ENCODE measurements around the gene SUB1.

SUB1 gene

GRCh38 chr5:32584646-32585045 lies 711 bp upstream of the SUB1 start:
- Histone ChIP-seq H3K27me3 (ENCODE audit: control insufficient read depth in 1 of 2, insufficient read depth in 2 of 2, low read length in 2 of 2) (no peaks in the 10 kb centered on the region), H3K4me1 (ENCODE audit: control insufficient read depth, insufficient read depth, low read length) (peaks cover 6% of the 10 kb centered on the region), H3K27ac (ENCODE audit: low read length) (no peak overlapping the region), H3K4me3 (ENCODE audit: low read length in 2 of 2) (peak overlapping the region in 1 of 2 donors; percentile 89), H3K36me3 (ENCODE audit: control insufficient read depth in 2 of 2, insufficient read depth in 2 of 2, low read length in 2 of 2) (peaks cover 0 to 5% of the 10 kb centered on the region in 2 donors), H3K9ac (ENCODE audit: low read length in 2 of 2) (no peak overlapping the region), H3K9me3 (ENCODE audit: control insufficient read depth in 2 of 2, low read length in 2 of 2) (peaks cover 0 to 3% of the 10 kb centered on the region in 2 donors)

GRCh38 chr5:32585122-32585445 lies 273 bp upstream of the SUB1 start:
- H3K9ac ChIP-seq (ENCODE audit: low read length in 2 of 2): no peak overlapping the region

GRCh38 chr5:32586276-32586599 lies 881 bp downstream of the SUB1 start:
- peaks cover 0 to 5% of the 10 kb centered on the region in 2 donors for H3K36me3 ChIP-seq (ENCODE audit: control insufficient read depth in 2 of 2, insufficient read depth in 2 of 2, low read length in 2 of 2)
- H3K27ac ChIP-seq (ENCODE audit: low read length): peak overlapping the region; percentile 98
- H3K27me3 ChIP-seq (ENCODE audit: control insufficient read depth in 1 of 2, insufficient read depth in 2 of 2, low read length in 2 of 2): no peaks in the 10 kb centered on the region
- H3K9me3 ChIP-seq (ENCODE audit: control insufficient read depth in 2 of 2, low read length in 2 of 2): peaks cover 0 to 3% of the 10 kb centered on the region in 2 donors
- peak overlapping the region; percentile 84 to 97 for H3K9ac ChIP-seq (ENCODE audit: low read length in 2 of 2)
- peak overlapping the region; percentile 86 to 89 for H3K4me3 ChIP-seq (ENCODE audit: low read length in 2 of 2)
- H3K4me1 ChIP-seq (ENCODE audit: control insufficient read depth, insufficient read depth, low read length): peaks cover 6% of the 10 kb centered on the region

More at GRCh38 chr5:32585122-32585445, 273 bp upstream of the SUB1 start:
- Histone ChIP-seq H3K9me3 (ENCODE audit: control insufficient read depth in 2 of 2, low read length in 2 of 2) (peaks cover 0 to 3% of the 10 kb centered on the region in 2 donors), H3K4me3 (ENCODE audit: low read length in 2 of 2) (peak overlapping the region; percentile 86 to 89), H3K4me1 (ENCODE audit: control insufficient read depth, insufficient read depth, low read length) (peaks cover 6% of the 10 kb centered on the region), H3K27me3 (ENCODE audit: control insufficient read depth in 1 of 2, insufficient read depth in 2 of 2, low read length in 2 of 2) (no peaks in the 10 kb centered on the region), H3K36me3 (ENCODE audit: control insufficient read depth in 2 of 2, insufficient read depth in 2 of 2, low read length in 2 of 2) (peaks cover 0 to 5% of the 10 kb centered on the region in 2 donors), H3K27ac (ENCODE audit: low read length) (peak overlapping the region; percentile 98)

GRCh38 chr5:32587067-32587551 lies 1.8 kb downstream of the SUB1 start:
- H3K9ac ChIP-seq (ENCODE audit: low read length in 2 of 2): no peak overlapping the region
- peaks cover 6% of the 10 kb centered on the region for H3K4me1 ChIP-seq (ENCODE audit: control insufficient read depth, insufficient read depth, low read length)
- no peak overlapping the region for H3K27ac ChIP-seq (ENCODE audit: low read length)
- no peaks in the 10 kb centered on the region for H3K27me3 ChIP-seq (ENCODE audit: control insufficient read depth in 1 of 2, insufficient read depth in 2 of 2, low read length in 2 of 2)
- peak overlapping the region; percentile 86 to 89 for H3K4me3 ChIP-seq (ENCODE audit: low read length in 2 of 2)
- H3K36me3 ChIP-seq (ENCODE audit: control insufficient read depth in 2 of 2, insufficient read depth in 2 of 2, low read length in 2 of 2): peaks cover 7 to 9% of the 10 kb centered on the region in 2 donors
- H3K9me3 ChIP-seq (ENCODE audit: control insufficient read depth in 2 of 2, low read length in 2 of 2): peaks cover 0 to 3% of the 10 kb centered on the region in 2 donors

- H3K36me3 ChIP-seq (ENCODE audit: control insufficient read depth in 2 of 2, insufficient read depth in 2 of 2, low read length in 2 of 2): peaks cover 18 to 20% of the 10 kb centered on the region in 2 donors
- H3K27me3 ChIP-seq (ENCODE audit: control insufficient read depth in 1 of 2, insufficient read depth in 2 of 2, low read length in 2 of 2): no peaks in the 10 kb centered on the region
- H3K4me1 ChIP-seq (ENCODE audit: control insufficient read depth, insufficient read depth, low read length): peaks cover 6% of the 10 kb centered on the region
- H3K27ac ChIP-seq (ENCODE audit: low read length): no peak overlapping the region
- H3K9ac ChIP-seq (ENCODE audit: low read length in 2 of 2): no peak overlapping the region
- H3K9me3 ChIP-seq (ENCODE audit: control insufficient read depth in 2 of 2, low read length in 2 of 2): no peaks in the 10 kb centered on the region
- no peak overlapping the region for H3K4me3 ChIP-seq (ENCODE audit: low read length in 2 of 2)
Observed at GRCh38 chr5:32589416-32589815, 4.1 kb downstream of the SUB1 start.

GRCh38 chr5:32589942-32590869 lies 4.8 kb downstream of the SUB1 start:
- H3K27ac ChIP-seq (ENCODE audit: low read length): no peak overlapping the region
- H3K9me3 ChIP-seq (ENCODE audit: control insufficient read depth in 2 of 2, low read length in 2 of 2): no peaks in the 10 kb centered on the region
- H3K27me3 ChIP-seq (ENCODE audit: control insufficient read depth in 1 of 2, insufficient read depth in 2 of 2, low read length in 2 of 2): no peaks in the 10 kb centered on the region
- H3K36me3 ChIP-seq (ENCODE audit: control insufficient read depth in 2 of 2, insufficient read depth in 2 of 2, low read length in 2 of 2): peaks cover 18 to 25% of the 10 kb centered on the region in 2 donors
- no peak overlapping the region for H3K4me3 ChIP-seq (ENCODE audit: low read length in 2 of 2)
- no peak overlapping the region for H3K9ac ChIP-seq (ENCODE audit: low read length in 2 of 2)
- peaks cover 6% of the 10 kb centered on the region for H3K4me1 ChIP-seq (ENCODE audit: control insufficient read depth, insufficient read depth, low read length)

GRCh38 chr5:32595118-32595517 lies 9.8 kb downstream of the SUB1 start:
- Histone ChIP-seq H3K4me1 (ENCODE audit: control insufficient read depth, insufficient read depth, low read length) (peaks cover 7% of the 10 kb centered on the region), H3K36me3 (ENCODE audit: control insufficient read depth in 2 of 2, insufficient read depth in 2 of 2, low read length in 2 of 2) (peaks cover 24 to 34% of the 10 kb centered on the region in 2 donors), H3K27me3 (ENCODE audit: control insufficient read depth in 1 of 2, insufficient read depth in 2 of 2, low read length in 2 of 2) (no peaks in the 10 kb centered on the region), H3K9ac (ENCODE audit: low read length in 2 of 2) (no peak overlapping the region), H3K27ac (ENCODE audit: low read length) (no peak overlapping the region), H3K9me3 (ENCODE audit: control insufficient read depth in 2 of 2, low read length in 2 of 2) (no peaks in the 10 kb centered on the region), H3K4me3 (ENCODE audit: low read length in 2 of 2) (no peak overlapping the region)

GRCh38 chr5:32597041-32597629 lies 11.8 kb downstream of the SUB1 start:
- Histone ChIP-seq H3K9me3 (ENCODE audit: control insufficient read depth in 2 of 2, low read length in 2 of 2) (no peaks in the 10 kb centered on the region), H3K36me3 (ENCODE audit: control insufficient read depth in 2 of 2, insufficient read depth in 2 of 2, low read length in 2 of 2) (peaks cover 20 to 27% of the 10 kb centered on the region in 2 donors), H3K27ac (ENCODE audit: low read length) (no peak overlapping the region), H3K4me3 (ENCODE audit: low read length in 2 of 2) (no peak overlapping the region), H3K4me1 (ENCODE audit: control insufficient read depth, insufficient read depth, low read length) (peaks cover 10% of the 10 kb centered on the region), H3K27me3 (ENCODE audit: control insufficient read depth in 1 of 2, insufficient read depth in 2 of 2, low read length in 2 of 2) (no peaks in the 10 kb centered on the region), H3K9ac (ENCODE audit: low read length in 2 of 2) (no peak overlapping the region)

- no peak overlapping the region for H3K9ac ChIP-seq (ENCODE audit: low read length in 2 of 2)
- no peaks in the 10 kb centered on the region for H3K9me3 ChIP-seq (ENCODE audit: control insufficient read depth in 2 of 2, low read length in 2 of 2)
- H3K4me3 ChIP-seq (ENCODE audit: low read length in 2 of 2): no peak overlapping the region
- no peak overlapping the region for H3K27ac ChIP-seq (ENCODE audit: low read length)
- peaks cover 9 to 17% of the 10 kb centered on the region in 2 donors for H3K36me3 ChIP-seq (ENCODE audit: control insufficient read depth in 2 of 2, insufficient read depth in 2 of 2, low read length in 2 of 2)
- no peaks in the 10 kb centered on the region for H3K27me3 ChIP-seq (ENCODE audit: control insufficient read depth in 1 of 2, insufficient read depth in 2 of 2, low read length in 2 of 2)
- peaks cover 10% of the 10 kb centered on the region for H3K4me1 ChIP-seq (ENCODE audit: control insufficient read depth, insufficient read depth, low read length)
Observed at GRCh38 chr5:32598260-32598937, 13.0 kb downstream of the SUB1 start.

GRCh38 chr5:32598997-32599549 lies 13.7 kb downstream of the SUB1 start:
- peaks cover 10% of the 10 kb centered on the region for H3K4me1 ChIP-seq (ENCODE audit: control insufficient read depth, insufficient read depth, low read length)
- no peak overlapping the region for H3K27ac ChIP-seq (ENCODE audit: low read length)
- peaks cover 11 to 17% of the 10 kb centered on the region in 2 donors for H3K36me3 ChIP-seq (ENCODE audit: control insufficient read depth in 2 of 2, insufficient read depth in 2 of 2, low read length in 2 of 2)

More at GRCh38 chr5:32598997-32599549, 13.7 kb downstream of the SUB1 start:
- Histone ChIP-seq H3K9me3 (ENCODE audit: control insufficient read depth in 2 of 2, low read length in 2 of 2) (no peaks in the 10 kb centered on the region), H3K4me3 (ENCODE audit: low read length in 2 of 2) (no peak overlapping the region), H3K27me3 (ENCODE audit: control insufficient read depth in 1 of 2, insufficient read depth in 2 of 2, low read length in 2 of 2) (no peaks in the 10 kb centered on the region), H3K9ac (ENCODE audit: low read length in 2 of 2) (no peak overlapping the region)

Measured in stomach smooth muscle (tissue), 2 donors.